Type B pancreatic cell (in vitro differentiated cells): ENCODE measurements around the gene ELN. TPM values are rescaled to one million over a fixed set of nuclear protein-coding genes. Genes with fewer than 3 reads are reported as not detected.
"Not testable (repeated sequence)": the region's sequence is repeated elsewhere in the genome, so short reads cannot be mapped to it uniquely, and the experiment has no call there.

Experiments
- DNase-seq: peaks from one replicate; pipeline ENCODE4 v3.0.0; 2021; ENCODE audit warnings: mixed read lengths; ENCODE audit not compliant: unreplicated experiment; ENCODE audit errors: extremely low spot score
- H3K27ac Mint-ChIP-seq: 2 replicates; pipeline ENCODE4 v1.8.0; 2021; ENCODE audit warnings: mild to moderate bottlenecking, mixed read lengths
- H3K27me3 Mint-ChIP-seq: 2 replicates; pipeline ENCODE4 v1.8.0; 2021; ENCODE audit warnings: mixed read lengths
- H3K36me3 Mint-ChIP-seq: 2 replicates; pipeline ENCODE4 v1.8.0; 2021; ENCODE audit warnings: mixed read lengths
- H3K4me1 Mint-ChIP-seq: one replicate; pipeline ENCODE4 v1.8.0; 2021; ENCODE audit warnings: mixed read lengths; ENCODE audit not compliant: unreplicated experiment
- H3K4me3 Mint-ChIP-seq: 2 replicates; pipeline ENCODE4 v1.8.0; 2021; ENCODE audit warnings: mild to moderate bottlenecking, mixed read lengths
- H3K9me3 Mint-ChIP-seq: 2 replicates; pipeline ENCODE4 v1.8.0; 2021; ENCODE audit warnings: mixed read lengths
- total RNA-seq: library from RNA; stranded (reverse); gene quantifications from 2 replicates; pipeline ENCODE4 v1.2.1, GENCODE V29; 2021; ENCODE audit warnings: low replicate concordance
- TF ChIP-seq, protein P1 (sequence below): fragments of 200-600 bp; sonication (generic); conservative IDR thresholded peaks from 2 replicates; pipeline ENCODE4 v1.5.0; 2021; ENCODE audit warnings: antibody characterized with exemption, mild to moderate bottlenecking

Gene ELN
- total RNA-seq, 1 donor from 2014 or later: 8.8 TPM

DNA sequence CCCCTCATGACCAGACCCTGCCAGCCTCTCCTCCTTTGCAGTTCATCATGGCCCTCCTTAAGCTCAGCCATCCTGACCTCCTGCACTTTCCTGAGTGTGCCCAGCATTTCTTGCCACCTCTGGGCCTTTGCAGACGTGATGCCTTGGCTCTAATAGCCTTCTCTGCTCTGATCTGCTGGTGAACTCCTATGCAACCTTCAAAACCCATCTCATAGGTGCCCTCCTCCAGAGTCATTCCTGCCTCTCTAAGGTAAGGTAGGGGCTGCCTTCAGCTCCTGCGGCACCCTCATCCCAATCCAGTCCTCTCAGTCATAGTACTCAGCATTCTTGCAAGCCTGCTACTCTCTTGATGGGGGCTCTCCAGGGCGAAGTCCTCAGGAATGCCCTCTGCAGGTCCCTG lies 19.3 kb upstream of the ELN start:
- DNase-seq: no peak
- no peak overlapping the region for H3K27ac Mint-ChIP-seq
- TF ChIP-seq, protein P1, sequence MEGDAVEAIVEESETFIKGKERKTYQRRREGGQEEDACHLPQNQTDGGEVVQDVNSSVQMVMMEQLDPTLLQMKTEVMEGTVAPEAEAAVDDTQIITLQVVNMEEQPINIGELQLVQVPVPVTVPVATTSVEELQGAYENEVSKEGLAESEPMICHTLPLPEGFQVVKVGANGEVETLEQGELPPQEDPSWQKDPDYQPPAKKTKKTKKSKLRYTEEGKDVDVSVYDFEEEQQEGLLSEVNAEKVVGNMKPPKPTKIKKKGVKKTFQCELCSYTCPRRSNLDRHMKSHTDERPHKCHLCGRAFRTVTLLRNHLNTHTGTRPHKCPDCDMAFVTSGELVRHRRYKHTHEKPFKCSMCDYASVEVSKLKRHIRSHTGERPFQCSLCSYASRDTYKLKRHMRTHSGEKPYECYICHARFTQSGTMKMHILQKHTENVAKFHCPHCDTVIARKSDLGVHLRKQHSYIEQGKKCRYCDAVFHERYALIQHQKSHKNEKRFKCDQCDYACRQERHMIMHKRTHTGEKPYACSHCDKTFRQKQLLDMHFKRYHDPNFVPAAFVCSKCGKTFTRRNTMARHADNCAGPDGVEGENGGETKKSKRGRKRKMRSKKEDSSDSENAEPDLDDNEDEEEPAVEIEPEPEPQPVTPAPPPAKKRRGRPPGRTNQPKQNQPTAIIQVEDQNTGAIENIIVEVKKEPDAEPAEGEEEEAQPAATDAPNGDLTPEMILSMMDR: no peak

DNA sequence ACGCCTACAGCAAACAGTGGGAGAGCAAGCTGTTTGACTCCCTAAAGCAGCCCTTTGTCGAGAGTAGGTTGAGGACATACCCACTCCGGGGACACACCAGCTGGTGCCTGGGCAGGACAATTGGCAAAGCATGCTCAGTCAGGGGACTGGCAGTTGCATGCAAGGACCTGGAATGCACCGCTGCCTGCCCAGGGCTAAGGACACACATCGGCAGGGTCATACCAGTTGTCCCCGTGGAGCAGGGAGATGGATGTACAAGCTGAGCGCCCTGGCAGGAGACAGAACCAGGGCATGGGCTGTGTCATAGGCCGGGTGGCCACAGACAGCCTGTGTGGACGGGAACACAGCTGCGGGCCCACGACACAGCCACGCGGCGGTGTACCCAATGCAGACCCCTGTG lies 18.3 kb upstream of the ELN start:
- Mint-ChIP-seq H3K27ac (no peak overlapping the region), H3K4me3 (no peak overlapping the region), H3K36me3 (no peaks in the 10 kb centered on the region), H3K27me3 (peaks cover 8% of the 10 kb centered on the region), H3K4me1 (peaks cover 13% of the 10 kb centered on the region), H3K9me3 (no peaks in the 10 kb centered on the region)
- TF ChIP-seq, protein P1: no peak
- DNase-seq: no peak

More for the DNA sequence above, 19.3 kb upstream of the ELN start:
- Mint-ChIP-seq H3K4me3 (no peak overlapping the region), H3K4me1 (peaks cover 13% of the 10 kb centered on the region), H3K9me3 (no peaks in the 10 kb centered on the region), H3K36me3 (no peaks in the 10 kb centered on the region), H3K27me3 (peaks cover 8% of the 10 kb centered on the region)

DNA sequence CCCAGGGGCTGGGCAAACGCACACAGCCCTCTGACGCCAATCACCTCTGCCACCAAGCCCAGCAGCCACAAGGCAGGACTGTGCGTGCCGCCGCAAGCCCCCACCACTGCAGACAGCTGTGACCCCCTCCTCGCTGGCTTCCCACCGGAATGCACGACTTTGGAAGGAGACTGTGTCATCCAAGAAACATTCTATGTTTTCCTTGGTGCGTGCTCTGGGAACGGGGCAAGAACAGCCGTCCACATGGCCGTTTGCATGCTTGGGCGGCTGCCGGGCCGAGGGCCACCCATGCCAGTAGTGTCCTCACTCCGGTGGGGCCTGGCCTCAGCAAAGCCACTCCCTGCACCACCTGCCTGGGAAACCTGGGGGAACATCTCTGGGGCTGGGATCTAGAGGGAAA lies 17.6 kb upstream of the ELN start:
- no peak overlapping the region for H3K4me3 Mint-ChIP-seq
- no peak for DNase-seq

DNA sequence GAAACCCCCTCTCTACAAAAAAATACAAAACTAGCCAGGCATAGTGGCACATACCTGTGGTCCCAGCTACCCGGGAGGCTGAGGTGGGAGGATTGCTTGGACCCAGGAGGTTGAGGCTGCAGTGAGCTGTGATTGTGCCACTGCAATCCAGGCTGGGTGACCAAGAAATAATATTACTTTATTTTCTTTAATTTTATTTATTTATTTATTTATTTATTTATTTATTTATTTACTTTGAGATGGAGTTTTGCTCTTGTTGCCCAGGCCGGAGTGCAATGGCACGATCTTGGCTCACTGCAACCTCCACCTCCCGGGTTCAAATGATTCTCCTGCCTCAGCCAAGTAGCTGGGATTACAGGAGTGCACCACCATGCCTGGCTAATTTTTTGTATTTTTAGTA lies 16.6 kb upstream of the ELN start:
- not testable (repeated sequence) for DNase-seq, H3K27ac Mint-ChIP-seq, H3K36me3 Mint-ChIP-seq, H3K27me3 Mint-ChIP-seq, H3K4me3 Mint-ChIP-seq, H3K9me3 Mint-ChIP-seq
- peaks cover 15% of the 10 kb centered on the region for H3K4me1 Mint-ChIP-seq

More for the DNA sequence above, 17.6 kb upstream of the ELN start:
- TF ChIP-seq, protein P1: no peak
- Mint-ChIP-seq H3K9me3 (no peaks in the 10 kb centered on the region), H3K27ac (no peak overlapping the region), H3K27me3 (peaks cover 8% of the 10 kb centered on the region), H3K4me1 (peaks cover 13% of the 10 kb centered on the region), H3K36me3 (no peaks in the 10 kb centered on the region)

DNA sequence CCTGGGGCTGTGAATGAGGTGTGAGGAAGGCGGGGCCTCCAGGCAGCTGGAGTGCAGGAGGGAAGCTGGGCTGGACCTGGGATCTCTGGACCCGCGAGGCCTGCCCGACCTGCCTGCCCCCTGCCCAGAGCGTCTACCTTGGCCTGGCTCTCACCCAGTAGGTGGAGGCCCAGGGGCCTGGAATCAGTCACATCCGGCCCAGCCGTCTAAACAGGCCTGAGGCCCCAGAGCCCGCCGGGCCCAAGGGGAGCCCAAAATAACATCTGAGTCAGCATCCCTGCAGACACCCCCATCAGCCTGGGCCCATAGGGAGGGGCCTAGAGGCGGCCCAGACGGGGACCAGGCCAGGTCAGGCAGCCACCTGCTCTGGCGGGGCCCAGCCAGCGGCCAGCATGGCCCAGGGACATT lies 15.1 kb upstream of the ELN start:
- no peaks in the 10 kb centered on the region for H3K9me3 Mint-ChIP-seq
- H3K4me1 Mint-ChIP-seq: peaks cover 11% of the 10 kb centered on the region
- H3K27me3 Mint-ChIP-seq: peaks cover 8% of the 10 kb centered on the region
- H3K36me3 Mint-ChIP-seq: no peaks in the 10 kb centered on the region
- H3K27ac Mint-ChIP-seq: no peak overlapping the region
- TF ChIP-seq, protein P1: no peak
- H3K4me3 Mint-ChIP-seq: no peak overlapping the region
- DNase-seq: no peak

DNA sequence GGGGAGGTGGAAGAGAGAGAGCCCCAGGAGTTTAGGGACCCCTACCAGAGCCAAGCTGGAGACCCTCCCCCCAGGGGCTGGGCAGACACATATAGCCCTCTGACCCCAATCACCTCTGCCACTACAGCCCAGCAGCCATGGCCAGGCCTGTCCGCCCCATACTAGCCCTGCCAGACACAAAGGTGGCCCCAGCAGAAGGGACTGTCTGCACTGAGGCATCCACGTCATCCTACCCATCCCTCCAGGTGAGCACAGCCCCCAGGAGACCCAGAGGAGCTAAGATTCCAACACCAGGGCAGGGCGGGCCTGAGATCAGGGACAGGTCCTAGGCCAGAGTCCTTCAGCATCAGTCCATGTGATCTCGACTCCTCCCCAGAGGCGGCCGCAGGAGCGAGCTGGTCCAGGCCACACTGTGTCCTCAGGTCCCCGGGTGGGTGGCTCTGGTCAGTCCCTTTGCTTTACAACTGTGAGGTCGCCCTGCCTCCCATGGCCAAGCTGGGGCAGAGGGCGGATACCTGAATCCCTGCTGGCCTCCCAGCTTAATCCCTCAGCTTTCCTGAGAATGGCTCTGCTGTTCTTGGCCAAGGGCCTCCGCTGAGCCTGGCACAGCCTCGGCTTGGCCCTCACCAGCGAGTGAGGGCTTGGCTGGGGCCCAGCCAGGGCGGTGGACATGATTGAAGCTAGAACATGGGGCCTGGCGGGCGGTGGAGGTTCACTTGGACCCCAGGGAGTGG lies 14.3 kb upstream of the ELN start:
- no peaks in the 10 kb centered on the region for H3K36me3 Mint-ChIP-seq
- no peak for DNase-seq
- peaks cover 17% of the 10 kb centered on the region for H3K4me1 Mint-ChIP-seq
- H3K4me3 Mint-ChIP-seq: no peak overlapping the region
- peaks cover 8% of the 10 kb centered on the region for H3K27me3 Mint-ChIP-seq
- H3K9me3 Mint-ChIP-seq: no peaks in the 10 kb centered on the region
- no peak overlapping the region for H3K27ac Mint-ChIP-seq
- TF ChIP-seq, protein P1: no peak
